Mammary epithelial cell (primary cell): ENCODE data around the gene SNX21.

Experiments
- CTCF ChIP-seq, 2 donors: IDR thresholded peaks in 1 of 2; conservative IDR thresholded peaks in 1 of 2; 2 replicates each; pipeline ENCODE4 v1.5.1; 2011 to 2012; ENCODE audit warnings: inconsistent platforms in 2 of 2, low read length in 2 of 2, mild to moderate bottlenecking in 2 of 2, control low read depth in 1 of 2, low read depth in 1 of 2; ENCODE audit not compliant: insufficient read depth in 1 of 2; ENCODE audit errors: extremely low read depth in 1 of 2
- EZH2 ChIP-seq: IDR thresholded peaks from 2 replicates; pipeline ENCODE4 v1.6.1; 2012; ENCODE audit warnings: low read length, inconsistent platforms, borderline replicate concordance

DNA sequence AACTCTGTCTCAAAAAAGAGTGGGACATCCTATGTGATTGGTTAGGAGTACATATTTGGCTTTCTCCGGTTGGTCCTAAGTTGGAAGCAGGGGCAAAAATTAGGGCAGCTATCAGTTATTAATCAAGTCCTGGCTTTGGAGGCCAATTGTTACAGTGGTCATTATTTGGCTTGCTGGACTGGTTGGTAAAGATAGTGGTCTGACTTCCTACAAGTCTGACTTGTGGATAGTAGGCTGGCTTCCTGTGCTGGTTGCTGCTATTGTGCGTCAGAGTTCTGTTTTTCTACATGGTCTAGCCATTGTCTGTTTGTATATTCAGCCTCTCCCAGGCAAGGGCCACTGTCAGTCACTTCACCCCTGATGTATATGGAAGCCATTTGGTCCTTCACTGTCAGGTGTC lies 16.6 kb downstream of the SNX21 start:
- TF ChIP-seq CTCF (conservative IDR thresholded peaks at IDR 0.05 in 1 of 2, IDR thresholded peaks at IDR 0.05 in 1 of 2; ENCODE audit: extremely low read depth in 1 of 2, insufficient read depth in 1 of 2, low read depth in 1 of 2, low read length in 2 of 2) (no peak), EZH2 (no peak)
